Measurements from ENCODE around the gene PCP4. TPM values are rescaled to one million over a fixed set of nuclear protein-coding genes. Genes with fewer than 3 reads are reported as not detected.

Gene PCP4
- total and polyA plus RNA-seq, 2 experiments from 2014 or later = 2.5 TPM; not detected in 1

GRCh38 chr21:39852021-39852721 lies 15.1 kb upstream of the PCP4 start:
- no peak overlapping the region for H3K4me3 ChIP-seq
- H3K9me3 ChIP-seq (ENCODE audit: low read depth) = no peaks in the 10 kb centered on the region
- no peaks in the 10 kb centered on the region for H3K4me1 ChIP-seq (ENCODE audit: low read depth)
- H3K27me3 ChIP-seq = no peaks in the 10 kb centered on the region
- TF ChIP-seq CTCF (IDR thresholded peaks at IDR 0.05; ENCODE audit: low read depth, low read length) = no peak
- no peaks in the 10 kb centered on the region for H3K36me3 ChIP-seq
- DNase-seq (ENCODE audit: low read depth in 1 of 2, low spot score in 1 of 2) = no peak
- no peak overlapping the region for H3K27ac ChIP-seq

GRCh38 chr21:39852726-39853500 lies 14.3 kb upstream of the PCP4 start:
- Histone ChIP-seq H3K27me3 (no peaks in the 10 kb centered on the region), H3K27ac (no peak overlapping the region), H3K9me3 (ENCODE audit: low read depth) (no peaks in the 10 kb centered on the region), H3K4me1 (ENCODE audit: low read depth) (no peaks in the 10 kb centered on the region), H3K4me3 (no peak overlapping the region), H3K36me3 (no peaks in the 10 kb centered on the region)
- TF ChIP-seq CTCF (IDR thresholded peaks at IDR 0.05; ENCODE audit: low read depth, low read length) = no peak
- no peak for DNase-seq (ENCODE audit: low read depth in 1 of 2, low spot score in 1 of 2)

- Histone ChIP-seq H3K27me3 (no peaks in the 10 kb centered on the region), H3K4me3 (no peak overlapping the region), H3K9me3 (ENCODE audit: low read depth) (no peaks in the 10 kb centered on the region), H3K4me1 (ENCODE audit: low read depth) (no peaks in the 10 kb centered on the region), H3K36me3 (no peaks in the 10 kb centered on the region), H3K27ac (no peak overlapping the region)
- no peak for DNase-seq (ENCODE audit: low read depth in 1 of 2, low spot score in 1 of 2)
- no peak for TF ChIP-seq CTCF (IDR thresholded peaks at IDR 0.05; ENCODE audit: low read depth, low read length)
Observed at GRCh38 chr21:39854572-39854971, 12.7 kb upstream of the PCP4 start.

GRCh38 chr21:39855595-39855994 lies 11.6 kb upstream of the PCP4 start:
- H3K36me3 ChIP-seq = no peaks in the 10 kb centered on the region
- no peak for DNase-seq (ENCODE audit: low read depth in 1 of 2, low spot score in 1 of 2)
- H3K9me3 ChIP-seq (ENCODE audit: low read depth) = no peaks in the 10 kb centered on the region
- no peak overlapping the region for H3K4me3 ChIP-seq
- H3K4me1 ChIP-seq (ENCODE audit: low read depth) = no peaks in the 10 kb centered on the region
- TF ChIP-seq CTCF (IDR thresholded peaks at IDR 0.05; ENCODE audit: low read depth, low read length) = no peak
- no peak overlapping the region for H3K27ac ChIP-seq
- H3K27me3 ChIP-seq = no peaks in the 10 kb centered on the region

GRCh38 chr21:39860600-39860999 lies 6.6 kb upstream of the PCP4 start:
- no peak for DNase-seq (ENCODE audit: low read depth in 1 of 2, low spot score in 1 of 2)
- Histone ChIP-seq H3K27me3 (no peaks in the 10 kb centered on the region), H3K9me3 (ENCODE audit: low read depth) (no peaks in the 10 kb centered on the region), H3K4me3 (no peak overlapping the region), H3K4me1 (ENCODE audit: low read depth) (no peaks in the 10 kb centered on the region), H3K36me3 (no peaks in the 10 kb centered on the region), H3K27ac (no peak overlapping the region)
- TF ChIP-seq CTCF (IDR thresholded peaks at IDR 0.05; ENCODE audit: low read depth, low read length) = no peak

Data from cardiac muscle cell (in vitro differentiated cells and primary cell).